ENCODE measurements around the gene RAPGEF5. TPM values are rescaled to one million over a fixed set of nuclear protein-coding genes. Genes with fewer than 3 reads are reported as not detected.

Gene RAPGEF5
- total RNA-seq, 2 donors from 2014 or later, result 66.5 to 70.8 TPM

- no peak for TF ChIP-seq CTCF (IDR thresholded peaks at IDR 0.05)
- no peak for ATAC-seq (ENCODE audit: insufficient number of reproducible peaks, low FRiP score, low read depth)
- peaks cover 4 to 11% of the 10 kb centered on the region in 2 donors for H3K4me1 ChIP-seq (ENCODE audit: control insufficient read depth in 1 of 2, low read depth in 2 of 2)
- H3K27ac ChIP-seq, result no peak overlapping the region
- H3K27me3 ChIP-seq (replicated peaks; ENCODE audit: insufficient read depth), result no peaks in the 10 kb centered on the region
- no peak overlapping the region for H3K4me3 ChIP-seq
- H3K9me3 ChIP-seq, result no peaks in the 10 kb centered on the region
- no peak for DNase-seq (ENCODE audit: low spot score)
- peaks cover 3% of the 10 kb centered on the region for H3K36me3 ChIP-seq
These were observed 227.8 kb downstream of the RAPGEF5 start for GRCh38 chr7:22129166-22129565.

GRCh38 chr7:22128528-22128920, 228.4 kb downstream of the RAPGEF5 start:
- Histone ChIP-seq H3K36me3 (peaks cover under 1% of the 10 kb centered on the region), H3K27me3 (replicated peaks; ENCODE audit: insufficient read depth) (no peaks in the 10 kb centered on the region), H3K9me3 (no peaks in the 10 kb centered on the region), H3K4me3 (no peak overlapping the region), H3K27ac (no peak overlapping the region), H3K4me1 (ENCODE audit: control insufficient read depth in 1 of 2, low read depth in 2 of 2) (peaks cover 4 to 11% of the 10 kb centered on the region in 2 donors)
- DNase-seq (ENCODE audit: low spot score), result no peak
- TF ChIP-seq CTCF (IDR thresholded peaks at IDR 0.05), result no peak
- no peak for ATAC-seq (ENCODE audit: insufficient number of reproducible peaks, low FRiP score, low read depth)

- DNase-seq (ENCODE audit: low spot score), result no peak
- Histone ChIP-seq H3K27ac (no peak overlapping the region), H3K27me3 (replicated peaks; ENCODE audit: insufficient read depth) (no peaks in the 10 kb centered on the region), H3K4me1 (ENCODE audit: control insufficient read depth in 1 of 2, low read depth in 2 of 2) (peaks cover 4 to 11% of the 10 kb centered on the region in 2 donors), H3K9me3 (no peaks in the 10 kb centered on the region), H3K4me3 (no peak overlapping the region), H3K36me3 (no peaks in the 10 kb centered on the region)
- TF ChIP-seq CTCF (IDR thresholded peaks at IDR 0.05), result no peak
- no peak for ATAC-seq (ENCODE audit: insufficient number of reproducible peaks, low FRiP score, low read depth)
These were observed 229.0 kb downstream of the RAPGEF5 start for GRCh38 chr7:22127835-22128527.

GRCh38 chr7:22125436-22125835, 231.5 kb downstream of the RAPGEF5 start:
- no peak overlapping the region for H3K27ac ChIP-seq
- H3K9me3 ChIP-seq, result no peaks in the 10 kb centered on the region
- no peak for ATAC-seq (ENCODE audit: insufficient number of reproducible peaks, low FRiP score, low read depth)
- no peak overlapping the region for H3K4me3 ChIP-seq
- H3K27me3 ChIP-seq (replicated peaks; ENCODE audit: insufficient read depth), result no peaks in the 10 kb centered on the region
- peaks cover 4 to 22% of the 10 kb centered on the region in 2 donors for H3K4me1 ChIP-seq (ENCODE audit: control insufficient read depth in 1 of 2, low read depth in 2 of 2)
- no peaks in the 10 kb centered on the region for H3K36me3 ChIP-seq
- no peak for TF ChIP-seq CTCF (IDR thresholded peaks at IDR 0.05)
- DNase-seq (ENCODE audit: low spot score), result no peak

GRCh38 chr7:22124941-22125340, 232.0 kb downstream of the RAPGEF5 start:
- no peak for TF ChIP-seq CTCF (IDR thresholded peaks at IDR 0.05)
- Histone ChIP-seq H3K27me3 (replicated peaks; ENCODE audit: insufficient read depth) (no peaks in the 10 kb centered on the region), H3K4me1 (ENCODE audit: control insufficient read depth in 1 of 2, low read depth in 2 of 2) (peaks cover 4 to 22% of the 10 kb centered on the region in 2 donors), H3K9me3 (no peaks in the 10 kb centered on the region), H3K36me3 (no peaks in the 10 kb centered on the region), H3K4me3 (no peak overlapping the region), H3K27ac (no peak overlapping the region)
- ATAC-seq (ENCODE audit: insufficient number of reproducible peaks, low FRiP score, low read depth), result no peak
- DNase-seq (ENCODE audit: low spot score), result no peak
